ENCODE data around the gene ZNF827.

ZNF827 gene

DNA sequence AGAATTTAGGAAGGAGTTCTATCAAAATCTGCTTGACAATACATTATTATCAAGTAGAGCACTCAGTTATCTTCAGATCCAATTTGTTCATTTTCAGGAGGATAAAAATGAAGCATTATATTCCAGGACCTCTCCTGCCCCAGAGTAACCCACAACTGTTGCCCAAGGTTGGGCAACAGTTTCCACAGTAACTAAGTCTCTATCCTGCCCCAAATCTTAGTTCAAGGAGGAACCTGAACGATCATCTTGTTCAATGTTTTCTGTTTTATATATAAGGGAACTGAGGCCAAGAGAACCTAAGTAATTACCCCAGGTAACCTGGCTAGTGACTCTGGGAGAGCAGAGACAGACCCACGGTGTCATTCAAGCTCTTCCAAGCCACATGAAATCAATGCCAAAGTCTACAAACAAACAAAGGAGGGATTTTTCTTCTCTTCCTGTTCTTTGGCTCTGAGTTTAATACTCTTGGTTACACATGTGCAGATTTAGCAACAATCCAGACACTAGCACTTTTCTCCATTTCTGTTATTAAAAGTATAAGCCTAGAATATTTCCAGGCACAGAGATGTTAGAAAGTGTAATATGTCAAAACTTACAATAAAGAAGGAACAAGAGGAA is 153.1 kb downstream of the ZNF827 start:
- FAIRE-seq, result no peak

- no peak for FAIRE-seq
These were observed 154.6 kb downstream of the ZNF827 start for GRCh38 chr4:145784036-145784435.

DNA sequence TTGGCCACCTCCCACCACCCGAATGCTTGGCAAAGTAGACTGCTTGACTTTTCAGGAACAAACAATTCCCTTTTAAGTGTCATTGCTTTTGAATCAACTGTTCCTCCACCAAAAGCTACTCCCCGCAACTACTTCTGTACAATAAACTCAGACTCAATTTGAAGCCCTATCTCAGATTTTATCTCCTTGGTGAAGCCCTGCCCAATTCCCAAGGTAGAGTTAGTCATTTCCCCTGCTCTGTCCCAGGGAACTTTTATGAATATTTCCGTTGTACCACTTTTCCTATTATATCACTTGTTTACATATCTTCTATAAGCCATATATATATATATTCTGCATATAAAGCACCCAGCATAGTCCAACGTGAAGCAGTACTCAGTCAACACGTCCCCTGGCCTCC is 155.9 kb downstream of the ZNF827 start:
- FAIRE-seq, result no peak

- no peak for FAIRE-seq
These were observed 157.3 kb downstream of the ZNF827 start for GRCh38 chr4:145781351-145781750.

GRCh38 chr4:145779319-145779801 is 159.3 kb downstream of the ZNF827 start:
- FAIRE-seq, result no peak

- no peak for FAIRE-seq
These were observed 162.4 kb downstream of the ZNF827 start for GRCh38 chr4:145776208-145776607.

- FAIRE-seq, result no peak
These were observed 163.2 kb downstream of the ZNF827 start for GRCh38 chr4:145775406-145775805.

DNA sequence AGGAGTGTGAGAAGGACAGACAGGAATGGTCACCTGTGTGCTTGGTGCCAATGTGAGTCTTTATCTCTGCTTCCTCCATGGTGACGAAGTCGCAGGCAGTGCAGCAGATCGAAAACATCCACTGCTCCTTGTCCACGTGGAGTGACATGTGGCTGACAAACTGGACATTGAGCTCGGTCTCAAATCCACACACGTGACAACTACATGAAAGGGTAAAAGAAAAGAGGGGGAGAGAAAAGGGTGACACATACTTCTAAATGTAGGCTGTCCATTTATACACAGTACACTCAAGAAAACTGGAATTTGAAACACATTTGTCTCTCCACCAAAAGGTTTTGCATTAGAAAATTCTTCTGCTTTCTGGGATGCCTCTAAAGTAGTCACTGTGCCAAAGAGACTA is 164.2 kb downstream of the ZNF827 start:
- no peak for FAIRE-seq

- FAIRE-seq, result no peak
These were observed 164.9 kb downstream of the ZNF827 start for GRCh38 chr4:145773581-145774234.

- no peak for FAIRE-seq
These were observed 166.3 kb downstream of the ZNF827 start for GRCh38 chr4:145772347-145772746.

- FAIRE-seq, result no peak
These were observed 168.5 kb downstream of the ZNF827 start for GRCh38 chr4:145770124-145770523.

GRCh38 chr4:145769450-145770037 is 169.1 kb downstream of the ZNF827 start:
- no peak for FAIRE-seq

DNA sequence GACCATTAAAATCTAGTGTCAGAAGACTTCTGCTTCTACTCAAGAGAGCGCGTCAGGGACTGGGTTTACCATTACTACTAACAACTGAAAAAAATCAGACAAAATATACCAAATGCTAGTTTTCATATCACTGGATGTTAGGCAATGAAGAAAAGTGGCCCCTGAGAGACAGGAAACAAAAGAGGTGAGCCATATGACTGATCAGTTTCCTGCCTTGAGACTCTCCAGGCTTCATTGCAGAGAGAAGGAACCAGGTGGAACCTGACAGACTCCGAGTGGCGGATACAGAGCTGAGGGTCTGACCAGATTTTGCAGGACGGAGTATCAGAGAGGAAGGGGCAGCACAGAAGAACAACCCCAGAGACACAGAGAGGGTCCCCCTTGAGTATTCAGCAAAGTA is 172.3 kb downstream of the ZNF827 start:
- FAIRE-seq, result no peak

DNA sequence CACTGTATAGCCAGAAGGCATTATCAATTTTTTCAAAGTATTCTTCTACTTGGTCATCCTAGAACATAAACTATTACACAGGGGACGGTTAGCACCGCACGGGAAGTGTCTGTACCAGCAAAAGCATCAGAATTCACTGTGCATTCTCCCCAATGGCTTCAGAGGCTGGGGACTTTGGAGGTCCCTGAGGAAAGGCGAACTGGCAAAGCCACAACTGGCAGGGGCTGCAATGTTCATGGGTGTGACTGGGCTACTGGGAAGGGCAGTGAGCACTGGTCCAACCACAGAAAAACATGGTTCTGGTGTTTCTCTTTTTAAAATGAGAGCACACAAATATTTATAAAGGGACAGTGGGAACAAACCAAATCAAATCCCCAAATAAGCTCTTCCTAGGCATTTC is 175.2 kb downstream of the ZNF827 start:
- FAIRE-seq, result no peak

DNA sequence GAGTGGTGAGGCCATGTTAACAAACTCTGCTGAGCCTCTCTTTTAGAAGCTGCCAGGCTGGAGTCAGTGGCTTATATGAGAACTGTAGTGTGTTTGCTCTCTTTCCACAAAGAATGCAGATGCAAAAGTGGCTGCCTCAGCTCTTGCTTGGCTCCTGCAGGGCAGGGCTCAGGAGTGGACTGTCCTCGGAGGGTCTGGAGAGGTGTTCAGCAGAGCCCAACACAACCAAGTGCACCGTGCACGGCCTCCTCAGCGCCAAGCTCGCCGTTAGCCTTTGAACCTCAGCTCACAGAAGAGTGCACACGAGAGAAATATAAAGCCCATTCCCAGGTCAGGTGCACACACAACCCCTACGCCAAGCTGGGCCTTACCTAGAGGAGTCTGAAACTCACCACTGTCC is 175.9 kb downstream of the ZNF827 start:
- no peak for FAIRE-seq

DNA sequence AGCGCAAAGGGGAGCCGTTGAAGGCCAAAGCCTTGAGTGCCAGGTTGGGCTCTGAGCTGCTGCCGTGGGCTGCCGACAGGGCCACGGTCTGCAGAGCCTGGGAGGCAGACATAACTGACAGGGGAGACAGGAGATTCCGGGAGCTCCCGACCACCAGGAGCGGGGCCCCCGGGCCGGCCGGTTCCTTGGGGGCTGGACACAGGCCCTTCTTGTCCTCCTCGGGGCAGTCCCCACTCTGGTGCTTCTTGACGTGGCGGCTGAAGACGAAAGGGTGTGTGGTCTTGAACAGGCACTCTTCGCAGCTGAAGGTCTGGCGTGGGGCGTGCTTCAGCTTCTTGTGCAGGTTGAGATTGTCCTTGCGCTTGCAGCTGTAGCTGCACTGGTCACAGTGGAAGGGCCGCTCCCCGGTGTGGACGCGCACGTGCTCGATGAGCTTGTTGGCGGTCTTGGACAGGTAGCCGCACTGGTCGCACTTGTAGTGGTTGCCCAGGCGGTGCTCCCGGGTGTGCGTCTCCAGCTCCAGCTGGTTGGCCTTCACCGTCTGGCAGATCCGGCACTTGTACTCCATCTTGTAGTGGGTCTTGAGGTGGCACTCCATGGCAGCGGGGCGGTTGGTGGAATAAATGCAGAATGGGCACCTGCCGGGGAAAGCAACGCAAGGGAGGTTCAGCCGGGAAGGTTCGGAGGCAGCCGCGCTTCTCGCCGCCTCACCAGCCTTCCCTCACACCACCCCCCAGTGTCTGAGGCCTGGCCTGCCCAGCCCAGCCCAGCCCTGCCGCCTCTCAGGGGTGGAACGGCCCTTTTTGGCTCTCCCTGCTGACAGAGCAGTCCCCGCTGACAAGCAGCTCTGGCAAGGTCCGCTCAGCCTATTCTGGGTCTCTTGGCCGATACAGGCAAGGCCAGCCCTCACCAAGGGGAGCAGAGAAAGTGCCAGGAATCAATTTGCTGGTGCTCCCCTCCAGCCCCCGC is 177.4 kb downstream of the ZNF827 start:
- FAIRE-seq, result no peak

DNA sequence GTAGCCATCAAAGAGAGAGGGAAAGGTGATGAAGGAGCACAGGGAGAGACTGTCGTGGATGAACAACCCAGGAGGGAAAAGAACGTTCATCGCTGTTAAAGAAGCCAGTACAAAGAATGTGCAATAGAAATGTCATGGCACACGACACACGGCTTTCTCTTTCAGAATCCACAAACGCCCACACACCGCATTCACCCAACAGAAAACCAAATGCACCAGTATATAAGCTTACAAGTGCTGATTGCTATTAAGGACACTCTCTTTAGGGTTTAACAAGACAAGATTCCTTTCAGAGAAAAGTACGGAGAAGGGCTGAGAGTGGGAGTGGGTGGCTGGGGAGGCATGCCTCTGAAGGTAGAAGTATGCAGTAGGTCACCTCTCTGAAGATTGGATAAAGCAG is 178.4 kb downstream of the ZNF827 start:
- no peak for FAIRE-seq

DNA sequence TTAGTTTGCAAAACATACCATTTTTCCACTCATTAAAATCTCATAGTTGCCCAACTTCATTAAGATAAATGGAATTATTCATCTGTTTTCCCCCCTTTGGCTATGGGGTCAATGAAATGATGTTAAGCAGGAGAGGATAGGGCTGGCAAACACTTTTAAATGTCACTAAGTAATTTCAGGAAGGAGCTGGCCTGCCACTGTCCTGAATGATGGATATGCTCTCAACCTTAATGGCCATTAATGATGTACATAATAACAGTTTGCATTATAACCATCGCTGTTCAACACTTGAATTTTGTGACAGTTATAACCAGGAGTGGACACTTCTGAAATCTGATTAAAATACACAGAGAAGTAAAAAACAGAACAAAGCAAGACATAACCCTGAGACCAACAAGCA is 181.4 kb downstream of the ZNF827 start:
- no peak for FAIRE-seq

GRCh38 chr4:145756244-145756643 is 182.4 kb downstream of the ZNF827 start:
- FAIRE-seq, result no peak

- no peak for FAIRE-seq
These were observed 182.8 kb downstream of the ZNF827 start for GRCh38 chr4:145755802-145756201.

DNA sequence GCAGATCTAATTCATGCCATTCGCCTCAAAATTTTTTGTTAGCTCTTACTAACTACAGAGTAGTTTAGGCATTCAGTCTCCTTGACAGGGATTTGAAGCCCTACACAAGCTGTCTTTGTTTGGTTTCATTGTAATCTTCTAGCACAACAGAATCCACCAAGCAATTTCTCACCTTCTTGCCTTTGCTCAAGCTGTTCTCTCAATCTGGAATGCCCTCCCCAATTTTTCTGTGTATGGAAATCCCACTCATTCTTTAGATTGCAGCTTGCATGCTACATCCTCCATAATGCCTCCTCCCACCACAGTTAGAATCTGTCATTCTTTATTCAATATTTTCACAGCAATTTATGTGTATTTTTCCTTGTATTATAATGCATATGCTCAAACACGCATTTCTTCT is 195.0 kb downstream of the ZNF827 start:
- FAIRE-seq, result no peak

- no peak for FAIRE-seq
These were observed 197.8 kb downstream of the ZNF827 start for GRCh38 chr4:145740806-145741205.

DNA sequence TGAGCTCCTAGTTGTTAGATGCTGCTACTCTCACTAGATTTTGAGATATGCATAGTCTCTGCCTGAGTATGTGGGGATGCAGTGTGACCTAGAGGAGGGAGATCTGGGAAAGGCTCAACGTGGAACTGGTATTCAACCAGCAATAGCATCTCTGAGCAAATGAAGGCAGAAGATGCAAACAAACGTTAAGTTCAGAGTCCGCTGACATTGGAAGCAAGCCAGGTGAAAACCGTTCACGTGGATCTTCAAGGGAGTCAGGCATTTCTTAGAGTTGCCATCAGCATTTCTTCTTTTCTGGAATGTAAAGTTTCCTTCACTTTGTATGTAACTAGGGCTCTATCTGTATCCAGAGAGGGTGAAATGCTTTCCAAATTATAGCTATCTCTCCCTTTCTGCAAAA is 198.8 kb downstream of the ZNF827 start:
- FAIRE-seq, result no peak

Measured in colon (tissue), 2 donors.